K562 (cell line): ENCODE results near the gene FGD6. TPM values are rescaled to one million over a fixed set of nuclear protein-coding genes. Genes with fewer than 3 reads are reported as not detected.

Experiments
- ATAC-seq: fragments of 200-7000 bp; cut with Tn5 transposase; 3 replicates; pipeline ENCODE4 v1.9.1; 2020; ENCODE audit warnings: moderate library complexity
- BruUV-seq: library from RNA; stranded (reverse); fragments of 400-500 nt; replicated peaks from 2 replicates; lab custom pipeline; 2021; lab: Mats Ljungman, UMichigan
- CTCF ChIA-PET: fragments of 300-600 bp; formaldehyde crosslinking; extraction: SDS; loops from one replicate; lab custom pipeline; 2021; ENCODE audit warnings: low intra/inter-chr PET ratio; lab: Yijun Ruan, JAX
- POLR2A ChIA-PET: fragments of 300-600, 350-650 bp; sonication (Branson Sonifier 250); formaldehyde crosslinking; extraction: SDS; loops from one replicate; lab custom pipeline; 2021; ENCODE audit warnings: antibody characterized with exemption, inconsistent platforms; lab: Yijun Ruan, JAX
- DNase-seq, 4 experiments: peaks; one replicate each; pipeline versions ENCODE4 v3.0.0 to v3.0.0-alpha.2; 2011 to 2018; ENCODE audit warnings: low spot score in 3 of 4, mixed read lengths in 3 of 4; ENCODE audit errors: extremely low read depth in 1 of 4
- FAIRE-seq: peaks from 2 replicates; lab custom pipeline; 2011; peaks lifted over from hg19 to GRCh38; lab: Jason Lieb, UNC
- H2AFZ ChIP-seq: 2 replicates; pipeline ENCODE4 v1.6.0; 2011; ENCODE audit warnings: low read depth, low read length, control low read depth, inconsistent platforms
- H3K27ac ChIP-seq: fragments of 200-600 bp; 3 replicates; pipeline ENCODE4 v1.8.0; 2011; ENCODE audit warnings: low read depth, mild to moderate bottlenecking, control low read depth, inconsistent platforms, low read length, moderate library complexity, mixed read lengths; ENCODE audit errors: extremely low read depth
- H3K27me3 ChIP-seq, 2 experiments: fragments of 300-600 bp in 1 of 2; 2 replicates in 1 of 2; 3 replicates in 1 of 2; pipeline versions ENCODE4 v1.6.0 to v1.8.0; 2011; ENCODE audit warnings: inconsistent platforms in 2 of 2, low read length in 2 of 2, mild to moderate bottlenecking in 1 of 2, mixed read lengths in 1 of 2, moderate library complexity in 1 of 2; ENCODE audit not compliant: control insufficient read depth in 2 of 2, insufficient read depth in 2 of 2
- H3K36me3 ChIP-seq: fragments of 300-600 bp; 3 replicates; pipeline ENCODE4 v1.8.0; 2011; ENCODE audit warnings: mild to moderate bottlenecking, low read length, inconsistent platforms; ENCODE audit not compliant: control insufficient read depth, insufficient read depth
- H3K4me1 ChIP-seq, 2 experiments: fragments of 200-600 bp in 1 of 2; replicated peaks in 1 of 2; 2 replicates in 1 of 2; 3 replicates in 1 of 2; pipeline versions ENCODE4 v1.5.1 to v1.8.0; 2011; ENCODE audit warnings: inconsistent platforms in 2 of 2, low read length in 2 of 2, mild to moderate bottlenecking in 1 of 2, mixed read lengths in 1 of 2, moderate library complexity in 1 of 2; ENCODE audit not compliant: control insufficient read depth in 2 of 2, insufficient read depth in 2 of 2
- H3K4me2 ChIP-seq: 2 replicates; pipeline ENCODE4 v1.6.1; 2011; ENCODE audit warnings: low read length, control low read depth, inconsistent platforms, mixed read lengths; ENCODE audit not compliant: insufficient read depth
- H3K4me3 ChIP-seq: fragments of 200-600 bp; sonication (generic), shearing (Covaris generic); 2 replicates; pipeline ENCODE4 v1.5.1; 2016; ENCODE audit warnings: control low read depth, inconsistent platforms
- H3K79me2 ChIP-seq: fragments of 200-600 bp; 3 replicates; pipeline ENCODE4 v1.8.0; 2011; ENCODE audit warnings: low read length, inconsistent platforms; ENCODE audit not compliant: control insufficient read depth, insufficient read depth
- H3K9ac ChIP-seq, 2 experiments: 2 replicates each; pipeline versions ENCODE4 v1.6.0 to v1.6.1; 2011; ENCODE audit warnings: low read depth in 2 of 2, low read length in 2 of 2, control low read depth in 1 of 2, inconsistent platforms in 1 of 2, mild to moderate bottlenecking in 1 of 2, mixed read lengths in 1 of 2; ENCODE audit not compliant: insufficient read depth in 1 of 2
- H3K9me1 ChIP-seq: one replicate; pipeline ENCODE4 v1.6.0; 2011; ENCODE audit warnings: inconsistent platforms, mild to moderate bottlenecking, low read length, moderate library complexity; ENCODE audit not compliant: control insufficient read depth, insufficient read depth
- H3K9me3 ChIP-seq: replicated peaks from 2 replicates; pipeline ENCODE4 v1.5.1; 2011; ENCODE audit warnings: low read depth, low read length, inconsistent platforms; ENCODE audit not compliant: control insufficient read depth, insufficient read depth
- H4K20me1 ChIP-seq: replicated peaks from 2 replicates; pipeline ENCODE4 v1.6.1; 2011; ENCODE audit warnings: low read length, inconsistent platforms, mixed read lengths; ENCODE audit not compliant: control insufficient read depth, insufficient read depth
- ARHGAP35 ChIP-seq: fragments of 450-650 bp; IDR thresholded peaks from 2 replicates; pipeline ENCODE4 v1.6.1; 2018; ENCODE audit not compliant: partially characterized antibody
- FOXA3 ChIP-seq, 2 experiments: fragments of 450-650 bp in 1 of 2; sonication (generic) in 1 of 2; formaldehyde crosslinking; IDR thresholded peaks in 1 of 2; conservative IDR thresholded peaks in 1 of 2; 2 replicates each; pipeline versions ENCODE4 v1.4.0 to v1.8.0; 2020 to 2022; ENCODE audit warnings: mild to moderate bottlenecking in 2 of 2, missing genetic modification reagents in 1 of 2
- PML ChIP-seq: IDR thresholded peaks from 2 replicates; pipeline ENCODE4 v1.6.1; 2012; ENCODE audit warnings: low read length, inconsistent platforms
- PTBP1 ChIP-seq: fragments of 200-400 bp; formaldehyde crosslinking; IDR thresholded peaks from 2 replicates; pipeline ENCODE4 v1.6.1; 2017; ENCODE audit warnings: low read depth, low read length
- PTRF ChIP-seq: fragments of 450-650 bp; IDR thresholded peaks from 2 replicates; pipeline ENCODE4 v1.6.1; 2016; ENCODE audit warnings: mild to moderate bottlenecking, missing genetic modification characterization, missing compliant biosample characterization
- SREBF1 ChIP-seq: fragments of 150-350 bp; IDR thresholded peaks from 2 replicates; pipeline ENCODE4 v1.6.1; 2014; ENCODE audit warnings: antibody characterized with exemption, low read depth, low read length, borderline replicate concordance
- TCF3 ChIP-seq: sonication (generic); formaldehyde crosslinking; IDR thresholded peaks from 2 replicates; pipeline ENCODE4 v1.4.0; 2020; ENCODE audit warnings: mild to moderate bottlenecking, missing genetic modification reagents
- TCFL5 ChIP-seq: fragments of 250-450 bp; sonication (Bioruptor Pico); conservative IDR thresholded peaks from 2 replicates; pipeline ENCODE4 v1.6.1; 2021; ENCODE audit warnings: mild to moderate bottlenecking, moderate library complexity, matching md5 sums
- YBX1 ChIP-seq: fragments of 450-650 bp; IDR thresholded peaks from 2 replicates; pipeline ENCODE4 v1.7.1; 2016; ENCODE audit warnings: mild to moderate bottlenecking
- ZBED1 ChIP-seq: IDR thresholded peaks from 2 replicates; pipeline ENCODE4 v1.6.1; 2014
- ZNF184 ChIP-seq: sonication (generic); formaldehyde crosslinking; IDR thresholded peaks from 2 replicates; pipeline ENCODE4 v1.5.0; 2020; ENCODE audit warnings: missing genetic modification reagents
- ZNF75A ChIP-seq: fragments of 450-650 bp; formaldehyde crosslinking; IDR thresholded peaks from 2 replicates; pipeline ENCODE4 v1.4.0; 2020; ENCODE audit warnings: mild to moderate bottlenecking
- WGBS: fragments of 100-300 bp; shearing (Covaris generic); methylation state at CpG from one replicate; pipeline ENCODE4 v1.1.6; 2016; ENCODE audit warnings: low coverage, mixed read lengths; ENCODE audit not compliant: insufficient coverage; ENCODE audit errors: missing lambda C conversion rate; 5-methylcytosine and 5-hydroxymethylcytosine counted together
- in situ Hi-C: fragments of 300-500 bp; cut with MboI; formaldehyde crosslinking; loops from 4 replicates; pipeline ENCODE4 v1.15.0; 2018; ENCODE audit warnings: inconsistent platforms, mixed read lengths
- intact Hi-C: fragments of 100-400 bp; cut with micrococcal nuclease; formaldehyde crosslinking; loops from 2 replicates; pipeline ENCODE4 v1.14.2; 2022
- polyA plus RNA-seq, 8 experiments: library from polyadenylated mRNA; depleted of rRNA in 4 of 8; stranded (reverse) in 5 of 8; unstranded in 3 of 8; fragments of >200 nt; fragmentation: Nextera tagmentation in 2 of 8; fragmentation: Illumina TruSeq in 1 of 8; extraction: Ambion mirVana in 2 of 8; extraction: Trizol in 1 of 8; gene quantifications; 2 replicates each; pipeline versions ENCODE4 v1.2.1 to v1.2.3, GENCODE V29; 2011 to 2014; ENCODE audit warnings: inconsistent platforms in 1 of 8, missing spikeins in 1 of 8
- total RNA-seq, 7 experiments: library from RNA; depleted of rRNA in 6 of 7; stranded (reverse); fragments of >200 nt in 6 of 7; fragmentation: Illumina TruSeq in 2 of 7; extraction: Trizol in 2 of 7; gene quantifications; 2 replicates each; pipeline versions ENCODE4 v1.2.1 to v1.2.3, GENCODE V29; 2011 to 2021; ENCODE audit warnings: low replicate concordance in 1 of 7
- TF ChIP-seq, protein P1 (sequence below): fragments of 450-650 bp; IDR thresholded peaks from 2 replicates; pipeline ENCODE4 v1.6.1; 2016; ENCODE audit warnings: antibody characterized with exemption
- TF ChIP-seq, protein P2 (sequence below), 2 experiments: IDR thresholded peaks; 2 replicates each; pipeline ENCODE4 v1.6.1; 2011; ENCODE audit warnings: borderline replicate concordance in 1 of 2, control low read depth in 1 of 2, low read depth in 1 of 2, low read length in 1 of 2, mild to moderate bottlenecking in 1 of 2, mixed read lengths in 1 of 2, moderate library complexity in 1 of 2; ENCODE audit not compliant: insufficient read depth in 1 of 2, insufficient read length in 1 of 2, poor library complexity in 1 of 2, severe bottlenecking in 1 of 2; ENCODE audit errors: extremely low read depth in 1 of 2

Gene FGD6
- total and polyA plus RNA-seq, 9 of the 15 experiments (the other 6 are each of a cell fraction or from before 2014, with no cell fraction given): 1.5 to 11.1 (median 5.8) TPM

DNA sequence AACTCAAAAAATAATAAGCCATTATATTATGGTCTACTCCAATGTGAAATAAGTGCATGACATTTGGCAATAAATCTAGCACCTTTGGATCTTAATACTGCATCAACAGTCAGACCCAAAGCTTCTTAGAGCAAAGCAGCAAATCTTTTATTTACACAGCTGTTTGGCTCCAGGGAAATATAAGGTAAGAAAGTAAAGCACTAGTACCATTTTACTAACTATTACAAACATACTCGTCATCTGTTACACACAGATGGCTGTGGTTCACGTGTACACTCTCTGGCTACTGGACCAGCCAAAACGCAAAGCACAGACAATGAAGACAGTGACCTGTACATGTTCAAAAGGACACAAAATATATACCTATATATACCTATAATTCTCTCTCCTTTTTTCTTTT is 2.8 kb downstream of the FGD6 start:
- Histone ChIP-seq H4K20me1 (no peaks in the 10 kb centered on the region), H2AFZ (no peak overlapping the region), H3K4me2 (no peak overlapping the region), H3K27ac (no peak overlapping the region), H3K4me1 (peaks cover 6 to 9% of the 10 kb centered on the region in 2 experiments; a peak in 4 of 5 replicates), H3K9ac (no peak overlapping the region), H3K36me3 (no peaks in the 10 kb centered on the region)
- 56% methylated on average over 3 of the region's 3 CpGs for WGBS
- DNase-seq: no peak
- ATAC-seq: no peak
- TF ChIP-seq PML (no peak), PTRF (no peak), TCF3 (CRISPR knock-in tag) (0 out of 2 replicates have a peak, but pooled peaks have one; percentile 9), YBX1 (no peak), FOXA3 (CRISPR knock-in tag; conservative IDR thresholded peaks at IDR 0.05 in 1 of 2, IDR thresholded peaks at IDR 0.05 in 1 of 2) (0 out of 4 replicates have a peak, but pooled peaks of 1 of the 2 experiments have one; percentile 24)
- TF ChIP-seq, all 486 proteins: peak for 2
- Histone ChIP-seq H3K9me1 (no peaks in the 10 kb centered on the region), H3K9me3 (no peaks in the 10 kb centered on the region), H3K79me2 (peaks cover 65% of the 10 kb centered on the region), H3K27me3 (no peaks in the 10 kb centered on the region), H3K4me3 (no peak overlapping the region)
- FAIRE-seq: no peak
- BruUV-seq: no TSS peak
- ChIA-PET CTCF (no interaction called here), POLR2A (interaction anchor here (0.6 to 1.0 kb wide), 2 partner anchors 10 to 143 kb away, joined by 3 read pairs; no protein-coding TSS in a partner anchor)
- intact Hi-C loops: loop anchor here (10.0 kb wide), 2 partner anchors 50 to 260 kb away; partner anchors contain the start of gene METAP2
- in situ Hi-C loops: no loop called here

DNA sequence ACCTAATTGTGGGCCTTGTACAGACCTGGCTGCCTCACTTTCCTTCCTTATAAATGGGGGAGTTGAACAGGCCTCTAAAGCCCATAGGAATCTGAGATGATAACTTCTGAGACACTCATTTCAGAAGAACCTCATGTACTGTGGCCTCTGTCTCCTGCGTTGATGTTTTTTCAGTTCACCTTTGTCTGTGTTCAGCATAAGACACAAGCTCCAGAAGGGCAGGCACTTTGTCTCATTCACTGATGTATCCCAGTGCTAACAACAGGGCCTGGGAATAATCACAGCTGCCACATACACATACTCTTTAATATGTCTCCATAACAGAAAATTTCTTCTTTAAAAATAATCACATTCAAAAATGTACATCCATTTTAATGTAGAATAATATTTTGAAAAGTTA is 3.3 kb downstream of the FGD6 start:
- H3K4me2 ChIP-seq: no peak overlapping the region
- H3K79me2 ChIP-seq: peaks cover 59% of the 10 kb centered on the region
- peak overlapping the region; percentile 17; the same call in 1 of the 2 replicates for H2AFZ ChIP-seq
- H3K4me3 ChIP-seq: no peak overlapping the region
- no peak overlapping the region for H3K27ac ChIP-seq
- CTCF ChIA-PET: no interaction called here
- no TSS peak for BruUV-seq
- no peak for FAIRE-seq
- H3K9ac ChIP-seq: no peak overlapping the region
- H3K36me3 ChIP-seq: no peaks in the 10 kb centered on the region
- POLR2A ChIA-PET: interaction anchor here (0.5 to 2.1 kb wide), 4 partner anchors 10 to 243 kb away, joined by 3 to 8 read pairs (median 3); no protein-coding TSS in a partner anchor
- no peaks in the 10 kb centered on the region for H3K9me1 ChIP-seq
- 40% methylated on average over 1 of the region's 1 CpG for WGBS
- in situ Hi-C loops (no loop called here), intact Hi-C loops (loop anchor here (10.0 kb wide), 2 partner anchors 49 to 261 kb away; partner anchors contain the start of gene METAP2)
- H3K9me3 ChIP-seq: no peaks in the 10 kb centered on the region
- H4K20me1 ChIP-seq: no peaks in the 10 kb centered on the region
- H3K27me3 ChIP-seq: no peaks in the 10 kb centered on the region
- ATAC-seq: no peak
- DNase-seq: no peak
- peaks cover 5 to 9% of the 10 kb centered on the region in 2 experiments; a peak in 3 of 5 replicates for H3K4me1 ChIP-seq
- TF ChIP-seq ZNF184 (CRISPR knock-in tag): no peak
- no peak for TF ChIP-seq SREBF1
- TF ChIP-seq ARHGAP35: no peak
- no peak for TF ChIP-seq PTBP1
- TF ChIP-seq ZBED1: no peak
- no peak for TF ChIP-seq TCFL5 (CRISPR knock-in tag)
- TF ChIP-seq, protein P1, sequence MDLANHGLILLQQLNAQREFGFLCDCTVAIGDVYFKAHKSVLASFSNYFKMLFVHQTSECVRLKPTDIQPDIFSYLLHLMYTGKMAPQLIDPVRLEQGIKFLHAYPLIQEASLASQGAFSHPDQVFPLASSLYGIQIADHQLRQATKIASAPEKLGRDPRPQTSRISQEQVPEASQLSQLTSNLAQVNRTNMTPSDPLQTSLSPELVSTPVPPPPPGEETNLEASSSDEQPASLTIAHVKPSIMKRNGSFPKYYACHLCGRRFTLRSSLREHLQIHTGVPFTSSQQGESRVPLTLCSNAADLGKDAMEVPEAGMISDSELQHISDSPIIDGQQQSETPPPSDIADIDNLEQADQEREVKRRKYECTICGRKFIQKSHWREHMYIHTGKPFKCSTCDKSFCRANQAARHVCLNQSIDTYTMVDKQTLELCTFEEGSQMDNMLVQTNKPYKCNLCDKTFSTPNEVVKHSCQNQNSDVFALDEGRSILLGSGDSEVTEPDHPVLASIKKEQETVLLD: no peak
- TF ChIP-seq ZNF75A (CRISPR knock-in tag): no peak
- TF ChIP-seq, protein P2, sequence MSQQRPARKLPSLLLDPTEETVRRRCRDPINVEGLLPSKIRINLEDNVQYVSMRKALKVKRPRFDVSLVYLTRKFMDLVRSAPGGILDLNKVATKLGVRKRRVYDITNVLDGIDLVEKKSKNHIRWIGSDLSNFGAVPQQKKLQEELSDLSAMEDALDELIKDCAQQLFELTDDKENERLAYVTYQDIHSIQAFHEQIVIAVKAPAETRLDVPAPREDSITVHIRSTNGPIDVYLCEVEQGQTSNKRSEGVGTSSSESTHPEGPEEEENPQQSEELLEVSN (IDR thresholded peaks at IDR 0.05; ENCODE audit: borderline replicate concordance in 1 of 2, extremely low read depth in 1 of 2, insufficient read depth in 1 of 2, insufficient read length in 1 of 2, low read depth in 1 of 2, low read length in 1 of 2, poor library complexity in 1 of 2, severe bottlenecking in 1 of 2): no peak
